Measurements from ENCODE around the gene TUB.

Gene TUB

DNA sequence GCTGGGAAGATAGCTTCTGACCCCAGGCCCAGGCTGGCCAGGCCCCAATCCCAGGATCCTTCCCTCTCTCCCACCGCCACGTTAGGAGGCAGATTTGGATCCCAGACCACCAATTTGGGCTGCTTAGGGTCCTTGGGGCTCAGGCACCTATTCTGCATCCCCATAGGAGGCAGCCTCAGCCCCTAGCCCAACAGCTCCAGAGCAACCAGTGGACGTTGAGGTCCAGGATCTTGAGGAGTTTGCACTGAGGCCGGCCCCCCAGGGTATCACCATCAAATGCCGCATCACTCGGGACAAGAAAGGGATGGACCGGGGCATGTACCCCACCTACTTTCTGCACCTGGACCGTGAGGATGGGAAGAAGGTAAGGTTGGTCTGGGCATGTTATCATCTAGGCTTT is 16.1 kb downstream of the TUB start:
- no peaks in the 10 kb centered on the region for H3F3A ChIP-seq (ENCODE audit: insufficient read depth)
- H3K9ac ChIP-seq (ENCODE audit: low read length), result no peak overlapping the region
- no peak overlapping the region for H3K27ac ChIP-seq (ENCODE audit: low read depth, low read length)
- H3K27me3 ChIP-seq (ENCODE audit: low read length), result no peaks in the 10 kb centered on the region
- no peak overlapping the region for H3K4me2 ChIP-seq (ENCODE audit: low read depth, low read length, poor library complexity, severe bottlenecking)
- no peaks in the 10 kb centered on the region for H3K79me2 ChIP-seq (ENCODE audit: insufficient read depth, low read length)
- no peaks in the 10 kb centered on the region for H3K9me2 ChIP-seq (replicated peaks; ENCODE audit: insufficient read depth, low read length)
- H2AFZ ChIP-seq (ENCODE audit: low read depth, low read length, severe bottlenecking), result no peak overlapping the region
- no peaks in the 10 kb centered on the region for H4K20me1 ChIP-seq (ENCODE audit: low read depth, low read length)
- no peak for TF ChIP-seq EZH2phosphoT487 (conservative IDR thresholded peaks at IDR 0.05; ENCODE audit: low read length)
- TF ChIP-seq, protein P1, sequence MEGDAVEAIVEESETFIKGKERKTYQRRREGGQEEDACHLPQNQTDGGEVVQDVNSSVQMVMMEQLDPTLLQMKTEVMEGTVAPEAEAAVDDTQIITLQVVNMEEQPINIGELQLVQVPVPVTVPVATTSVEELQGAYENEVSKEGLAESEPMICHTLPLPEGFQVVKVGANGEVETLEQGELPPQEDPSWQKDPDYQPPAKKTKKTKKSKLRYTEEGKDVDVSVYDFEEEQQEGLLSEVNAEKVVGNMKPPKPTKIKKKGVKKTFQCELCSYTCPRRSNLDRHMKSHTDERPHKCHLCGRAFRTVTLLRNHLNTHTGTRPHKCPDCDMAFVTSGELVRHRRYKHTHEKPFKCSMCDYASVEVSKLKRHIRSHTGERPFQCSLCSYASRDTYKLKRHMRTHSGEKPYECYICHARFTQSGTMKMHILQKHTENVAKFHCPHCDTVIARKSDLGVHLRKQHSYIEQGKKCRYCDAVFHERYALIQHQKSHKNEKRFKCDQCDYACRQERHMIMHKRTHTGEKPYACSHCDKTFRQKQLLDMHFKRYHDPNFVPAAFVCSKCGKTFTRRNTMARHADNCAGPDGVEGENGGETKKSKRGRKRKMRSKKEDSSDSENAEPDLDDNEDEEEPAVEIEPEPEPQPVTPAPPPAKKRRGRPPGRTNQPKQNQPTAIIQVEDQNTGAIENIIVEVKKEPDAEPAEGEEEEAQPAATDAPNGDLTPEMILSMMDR (IDR thresholded peaks at IDR 0.05; ENCODE audit: insufficient read depth, low read length, poor library complexity, severe bottlenecking), result no peak
- H3K4me3 ChIP-seq (ENCODE audit: insufficient read depth, low read length, poor library complexity, severe bottlenecking), result no peak overlapping the region
- no peaks in the 10 kb centered on the region for H3K9me3 ChIP-seq (ENCODE audit: insufficient read depth, low read length)
- H3K36me3 ChIP-seq (ENCODE audit: low read length), result no peaks in the 10 kb centered on the region

DNA sequence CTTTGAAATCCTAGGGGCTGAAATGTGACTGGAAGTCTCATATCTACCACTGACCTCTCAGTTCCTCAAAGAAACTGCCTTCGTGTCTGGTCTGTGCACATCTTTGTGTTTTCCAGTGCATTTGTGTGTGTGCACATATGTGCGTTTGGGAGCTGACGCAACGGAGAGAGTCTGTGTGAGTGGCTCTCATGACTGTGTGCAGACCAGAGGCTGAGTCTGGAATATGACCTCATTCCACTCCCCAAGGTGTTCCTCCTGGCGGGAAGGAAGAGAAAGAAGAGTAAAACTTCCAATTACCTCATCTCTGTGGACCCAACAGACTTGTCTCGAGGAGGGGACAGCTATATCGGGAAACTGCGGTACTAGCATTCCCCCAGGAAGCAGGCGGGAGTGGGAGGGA is 16.5 kb downstream of the TUB start:
- no peaks in the 10 kb centered on the region for H3K27me3 ChIP-seq (ENCODE audit: low read length)
- H3K9me2 ChIP-seq (replicated peaks; ENCODE audit: insufficient read depth, low read length), result no peaks in the 10 kb centered on the region
- H3K27ac ChIP-seq (ENCODE audit: low read depth, low read length), result no peak overlapping the region
- H3K9ac ChIP-seq (ENCODE audit: low read length), result no peak overlapping the region
- H4K20me1 ChIP-seq (ENCODE audit: low read depth, low read length), result no peaks in the 10 kb centered on the region
- H3K36me3 ChIP-seq (ENCODE audit: low read length), result no peaks in the 10 kb centered on the region
- no peaks in the 10 kb centered on the region for H3K9me3 ChIP-seq (ENCODE audit: insufficient read depth, low read length)
- no peaks in the 10 kb centered on the region for H3K79me2 ChIP-seq (ENCODE audit: insufficient read depth, low read length)
- H2AFZ ChIP-seq (ENCODE audit: low read depth, low read length, severe bottlenecking), result no peak overlapping the region
- TF ChIP-seq, protein P1 (IDR thresholded peaks at IDR 0.05; ENCODE audit: insufficient read depth, low read length, poor library complexity, severe bottlenecking), result no peak
- TF ChIP-seq EZH2phosphoT487 (conservative IDR thresholded peaks at IDR 0.05; ENCODE audit: low read length), result no peak
- no peak overlapping the region for H3K4me2 ChIP-seq (ENCODE audit: low read depth, low read length, poor library complexity, severe bottlenecking)
- no peaks in the 10 kb centered on the region for H3F3A ChIP-seq (ENCODE audit: insufficient read depth)
- H3K4me3 ChIP-seq (ENCODE audit: insufficient read depth, low read length, poor library complexity, severe bottlenecking), result no peak overlapping the region

DNA sequence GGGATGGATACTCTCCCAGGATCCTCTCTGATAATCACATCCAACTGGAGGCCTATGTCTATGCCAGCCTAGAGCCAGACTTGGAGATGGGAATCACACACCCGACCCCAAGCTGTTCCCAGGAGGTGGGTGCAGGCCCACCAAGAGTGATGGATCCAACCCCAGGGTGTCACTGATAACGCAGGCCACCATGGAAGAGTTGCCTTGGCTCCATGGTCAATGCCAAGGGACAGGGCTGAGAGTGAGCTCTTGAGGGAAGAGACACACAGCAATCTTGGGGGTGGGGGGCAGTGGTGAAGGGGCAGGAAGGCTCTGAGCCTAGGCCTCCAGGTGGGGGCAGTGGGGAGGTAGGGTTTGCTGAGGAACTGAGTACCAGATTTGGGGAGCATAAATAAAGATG is 16.9 kb downstream of the TUB start:
- Histone ChIP-seq H3K27ac (ENCODE audit: low read depth, low read length) (no peak overlapping the region), H3K36me3 (ENCODE audit: low read length) (no peaks in the 10 kb centered on the region)

More for the DNA sequence above, 16.9 kb downstream of the TUB start:
- Histone ChIP-seq H3K9ac (ENCODE audit: low read length) (no peak overlapping the region), H4K20me1 (ENCODE audit: low read depth, low read length) (no peaks in the 10 kb centered on the region), H3K4me2 (ENCODE audit: low read depth, low read length, poor library complexity, severe bottlenecking) (no peak overlapping the region), H3K9me2 (replicated peaks; ENCODE audit: insufficient read depth, low read length) (no peaks in the 10 kb centered on the region), H3F3A (ENCODE audit: insufficient read depth) (no peaks in the 10 kb centered on the region), H3K27me3 (ENCODE audit: low read length) (no peaks in the 10 kb centered on the region), H3K9me3 (ENCODE audit: insufficient read depth, low read length) (no peaks in the 10 kb centered on the region), H3K79me2 (ENCODE audit: insufficient read depth, low read length) (no peaks in the 10 kb centered on the region), H3K4me3 (ENCODE audit: insufficient read depth, low read length, poor library complexity, severe bottlenecking) (no peak overlapping the region), H2AFZ (ENCODE audit: low read depth, low read length, severe bottlenecking) (no peak overlapping the region)
- TF ChIP-seq, protein P1 (IDR thresholded peaks at IDR 0.05; ENCODE audit: insufficient read depth, low read length, poor library complexity, severe bottlenecking), result no peak

Data from SU-DHL-6 (cell line).